Cerebellar nuclear complex (tissue), 1 donor: ENCODE results near the gene LENEP.

Source experiments
- DNase-seq, 2 experiments: peaks; one replicate each; lab custom pipeline; 2025; lab: John Stamatoyannopoulos, UW

The LENEP gene

DNA sequence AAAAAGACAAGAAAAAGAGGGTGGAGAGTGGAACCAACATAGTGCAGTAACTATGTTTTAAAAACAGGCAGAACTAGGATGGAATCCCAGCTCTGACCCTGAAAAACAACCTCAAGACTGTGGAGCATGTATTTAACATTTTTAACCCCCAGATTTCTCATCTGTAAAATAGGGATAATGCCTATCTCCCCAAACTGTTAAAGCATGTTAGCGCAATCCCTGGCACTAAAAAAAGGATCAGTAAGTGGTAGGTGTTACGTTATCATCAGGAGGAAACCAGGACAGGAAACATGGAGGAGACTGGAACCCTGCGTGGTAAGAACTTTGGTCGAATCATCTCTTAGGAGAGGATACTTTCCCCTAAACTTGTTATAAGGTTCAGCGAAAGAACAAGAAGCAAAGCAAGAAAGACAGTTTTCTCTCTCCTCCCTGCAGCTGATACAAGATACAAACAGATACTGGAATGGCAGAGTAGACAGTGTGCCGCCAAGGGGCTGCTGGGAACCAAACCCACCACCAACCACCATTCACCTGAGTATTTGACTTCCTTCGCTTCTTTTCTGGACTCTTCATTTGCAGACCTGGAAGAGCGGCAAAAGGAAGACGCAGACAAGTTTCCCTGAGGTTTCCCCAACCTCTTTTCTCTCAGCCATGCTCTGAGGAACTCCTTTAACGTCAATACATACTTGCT, 32.8 kb upstream of the LENEP start:
- DNase-seq = no peak

DNA sequence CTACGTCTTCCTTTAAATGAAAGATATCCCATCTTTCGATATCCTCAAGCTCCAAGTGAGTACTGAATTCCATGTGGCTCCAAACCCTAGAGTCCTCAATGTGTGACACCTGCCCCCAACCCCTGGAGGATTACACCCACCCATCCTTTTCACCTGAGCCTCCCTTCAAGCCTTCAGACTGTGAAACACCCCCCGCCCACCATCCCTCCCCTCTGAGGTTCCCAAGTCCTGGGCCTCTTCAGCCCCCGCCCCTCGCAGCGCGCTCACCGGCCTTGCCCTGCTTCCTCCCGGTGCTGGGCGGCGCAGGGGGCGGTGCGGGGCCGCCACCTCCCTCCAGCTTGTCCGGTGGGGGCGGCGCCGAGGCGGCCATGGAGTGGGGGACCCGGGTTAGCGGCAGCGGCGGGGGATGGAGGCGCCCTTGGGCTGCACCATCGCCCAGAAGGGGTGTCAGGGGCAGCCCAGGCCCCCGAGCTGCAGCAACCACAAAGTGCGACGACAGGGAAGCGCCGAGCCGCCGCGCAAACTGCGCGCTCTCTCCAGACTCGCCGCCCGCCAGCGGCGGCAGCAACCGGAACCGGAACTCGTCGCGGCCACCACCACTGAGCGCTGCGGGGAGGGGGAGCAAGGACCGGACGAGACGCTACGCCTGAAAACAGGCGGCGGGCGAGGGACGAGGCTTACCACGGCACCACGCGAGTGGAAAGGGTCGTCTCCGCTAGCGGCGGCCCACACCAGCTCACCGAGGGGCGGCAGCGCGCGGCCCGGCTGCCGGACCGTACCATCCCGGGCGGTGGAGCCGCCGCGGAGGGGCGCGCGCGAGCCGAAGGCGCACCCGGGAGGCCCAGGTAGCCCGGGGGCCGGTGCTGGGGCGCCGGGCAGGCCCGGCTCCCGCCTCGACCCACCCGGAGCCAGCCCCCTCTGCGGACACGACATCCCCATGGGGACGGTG, 31.9 kb upstream of the LENEP start, which contains the start of gene PYGO2:
Gene PYGO2 (minus strand): TSS at position 576 of the 949 bp plus-strand sequence. CDS start 206 bp downstream, at position 370.
- peak in 1 of 2 experiments; percentile 46 for DNase-seq

DNA sequence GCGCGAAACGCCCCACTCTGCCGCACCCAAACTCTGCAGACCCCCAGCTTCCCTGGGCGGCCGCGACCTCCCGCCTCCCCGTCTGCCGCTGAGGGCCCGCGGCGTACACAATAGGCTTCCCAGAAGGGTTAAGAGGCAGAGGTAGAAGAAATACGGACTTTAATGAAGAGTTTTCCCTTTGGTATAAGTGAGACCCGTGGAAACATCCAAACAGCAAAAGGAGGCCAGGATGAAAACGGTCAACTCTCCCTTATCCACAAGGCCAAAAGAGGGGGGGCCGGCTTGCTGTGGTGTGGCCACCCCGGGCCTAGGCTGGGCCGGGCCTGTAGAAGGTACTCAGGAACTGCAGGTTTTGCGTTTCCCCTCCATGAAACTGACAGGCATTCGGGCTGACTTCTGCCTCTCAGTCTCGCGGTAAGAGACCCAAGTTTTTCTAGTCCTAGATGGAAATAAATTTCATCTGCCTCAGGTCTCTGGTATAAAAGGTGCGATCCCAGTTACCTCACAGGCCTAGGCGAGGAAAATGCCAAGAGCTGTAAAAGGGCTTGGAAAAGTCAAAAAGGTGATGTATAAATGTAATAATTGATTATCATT, 31.1 kb upstream of the LENEP start:
- no peak for DNase-seq

DNA sequence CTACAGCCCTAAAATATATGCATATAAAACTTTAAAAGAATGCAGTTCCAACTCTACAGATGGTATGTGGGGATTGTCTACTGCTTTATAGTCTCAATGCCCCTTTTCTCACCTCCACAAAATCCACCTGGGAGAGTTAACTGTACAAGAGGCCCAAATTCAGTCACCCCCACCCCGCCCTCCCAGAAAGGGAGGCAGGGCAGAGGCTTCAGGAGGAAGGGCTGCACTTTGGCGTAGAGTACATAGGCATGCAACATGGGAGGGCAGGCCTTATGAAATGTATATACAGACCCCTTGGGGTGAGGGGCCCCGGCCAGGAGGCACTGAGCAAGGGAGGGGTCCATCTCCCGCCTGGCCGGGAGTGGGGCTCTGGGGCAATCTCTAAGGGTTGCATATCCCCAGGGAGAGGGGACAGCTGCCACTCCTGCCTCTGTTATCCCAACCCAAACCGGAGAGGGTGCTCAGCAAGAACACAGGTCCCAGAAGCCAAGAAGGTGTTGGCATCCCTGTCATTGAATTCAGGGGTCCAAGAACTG, 30.5 kb upstream of the LENEP start:
- no peak for DNase-seq

DNA sequence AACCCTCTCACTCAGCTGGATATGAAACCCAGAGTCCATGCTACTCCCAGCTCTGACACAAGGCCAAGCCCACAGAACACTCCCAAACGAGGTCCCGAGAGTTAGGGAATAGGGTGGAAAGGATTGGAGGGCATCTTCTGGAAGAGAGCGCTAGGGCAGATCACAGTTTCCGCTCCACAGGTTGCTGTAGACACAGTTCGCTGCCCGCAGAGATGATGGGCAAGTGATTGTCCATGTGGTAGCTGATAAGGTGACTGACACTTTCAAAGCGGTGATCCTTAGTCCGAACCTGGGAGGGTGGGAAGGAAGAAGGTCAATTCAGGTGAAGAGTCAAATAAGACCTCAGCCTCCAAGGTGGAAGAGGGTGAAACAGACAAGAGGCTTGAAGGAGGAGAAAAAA, 29.7 kb upstream of the LENEP start:
- DNase-seq = no peak

DNA sequence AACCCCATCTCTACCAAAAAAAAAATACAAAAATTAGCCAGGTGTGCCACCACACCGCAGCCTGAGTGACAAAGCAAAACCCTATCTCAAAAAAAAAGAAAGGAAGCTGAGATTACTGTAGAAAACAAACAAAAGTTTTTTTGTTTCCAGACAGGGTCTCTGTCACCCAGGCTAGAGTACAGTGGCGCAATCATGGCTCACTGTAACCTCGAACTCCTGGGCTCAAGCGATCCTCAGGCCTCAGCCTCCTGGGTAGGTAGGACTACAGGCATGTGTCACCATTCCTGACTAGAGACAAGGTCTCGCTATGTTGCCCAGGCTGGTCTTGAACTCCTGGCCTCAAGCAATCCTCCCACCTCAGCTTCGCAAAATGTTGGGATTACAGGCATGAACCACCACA, 29.0 kb upstream of the LENEP start:
- no peak for DNase-seq

DNA sequence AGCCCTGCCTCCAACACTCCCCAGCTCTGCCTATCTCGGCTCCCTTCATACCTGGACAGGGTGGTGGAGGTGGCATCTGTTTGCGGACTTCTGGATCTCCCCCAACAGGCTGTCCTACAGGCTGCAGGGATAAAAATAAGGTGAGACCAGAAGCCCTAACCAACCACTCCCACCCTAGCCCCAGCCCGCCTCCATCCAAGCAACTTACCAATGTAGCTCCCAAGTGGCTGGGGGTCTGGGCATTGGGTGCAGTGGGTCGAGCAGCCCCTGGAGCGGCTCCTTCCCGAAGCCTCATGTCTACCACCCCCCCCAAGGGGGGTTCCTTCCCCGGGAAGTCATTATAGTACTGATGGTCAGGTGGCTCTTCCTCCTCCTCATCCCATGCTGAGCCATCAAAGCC, 27.3 kb upstream of the LENEP start:
- DNase-seq = no peak

DNA sequence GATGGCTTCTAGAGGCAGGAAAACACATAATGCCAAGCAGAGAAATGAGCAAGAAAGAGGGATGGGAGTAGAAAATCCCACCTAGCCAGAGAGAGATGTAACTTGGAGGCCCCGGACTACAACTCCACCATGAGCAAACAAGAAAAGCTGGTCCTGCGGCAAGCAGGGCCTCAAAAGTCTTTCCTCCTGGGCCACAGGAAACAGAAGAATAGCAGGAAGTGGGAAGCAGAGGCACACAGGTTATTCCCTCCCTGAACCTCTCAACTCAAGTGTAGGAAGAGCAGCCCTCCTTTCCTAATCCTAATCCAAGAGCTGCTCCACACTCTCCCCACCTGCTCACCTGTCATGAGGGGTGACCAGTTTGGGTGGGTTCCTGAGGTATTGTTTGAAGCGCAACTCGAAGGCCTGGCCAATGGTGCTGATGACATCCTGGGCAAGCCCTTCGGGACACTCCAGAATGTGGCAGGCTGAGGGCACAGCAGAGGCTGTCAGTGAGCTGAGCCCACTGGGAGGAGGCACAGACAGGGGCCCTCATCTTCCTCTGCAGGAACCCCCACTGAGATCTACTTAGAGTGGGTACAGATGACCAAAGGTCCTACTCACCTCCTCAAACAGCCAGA, 25.9 kb upstream of the LENEP start:
- no peak for DNase-seq

DNA sequence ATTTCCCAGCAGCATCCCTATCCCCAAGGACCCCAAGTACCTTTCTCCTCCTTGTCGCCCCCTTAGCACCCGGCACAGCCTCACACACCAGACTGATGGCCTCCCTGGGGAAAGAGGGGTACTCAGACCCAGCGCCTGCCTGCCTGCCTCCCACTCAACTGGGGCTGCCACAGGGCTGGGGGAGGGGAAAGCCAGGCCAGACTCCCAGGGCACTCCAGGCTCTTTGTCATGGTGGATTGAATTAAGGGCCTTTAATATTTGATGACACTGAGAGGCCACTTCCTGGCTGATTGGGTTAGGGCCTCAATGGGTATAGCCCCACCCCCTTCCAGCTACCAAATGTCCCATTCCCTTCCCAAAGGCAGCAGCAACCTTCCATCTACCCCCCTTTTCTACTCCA, 24.7 kb upstream of the LENEP start:
- no peak for DNase-seq

DNA sequence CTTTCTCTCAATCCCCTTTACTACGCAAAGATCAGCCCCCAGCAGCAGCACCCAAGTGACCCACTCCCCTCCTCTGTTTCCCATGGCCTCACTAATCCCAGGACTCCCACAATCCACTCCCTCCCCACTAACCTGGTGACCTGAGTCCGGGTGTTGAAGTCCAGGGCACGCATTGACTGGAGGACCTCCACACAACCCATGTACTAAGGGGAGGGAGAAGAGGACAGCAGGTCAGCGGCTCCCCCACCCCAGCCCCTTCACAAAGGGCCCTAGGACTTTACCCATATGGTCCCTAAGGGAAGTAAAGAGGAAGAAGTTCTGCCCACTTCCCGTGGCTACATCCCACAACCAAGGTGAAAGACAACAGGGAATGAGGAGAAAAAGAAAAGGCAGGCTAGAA, 24.1 kb upstream of the LENEP start:
- DNase-seq = no peak

DNA sequence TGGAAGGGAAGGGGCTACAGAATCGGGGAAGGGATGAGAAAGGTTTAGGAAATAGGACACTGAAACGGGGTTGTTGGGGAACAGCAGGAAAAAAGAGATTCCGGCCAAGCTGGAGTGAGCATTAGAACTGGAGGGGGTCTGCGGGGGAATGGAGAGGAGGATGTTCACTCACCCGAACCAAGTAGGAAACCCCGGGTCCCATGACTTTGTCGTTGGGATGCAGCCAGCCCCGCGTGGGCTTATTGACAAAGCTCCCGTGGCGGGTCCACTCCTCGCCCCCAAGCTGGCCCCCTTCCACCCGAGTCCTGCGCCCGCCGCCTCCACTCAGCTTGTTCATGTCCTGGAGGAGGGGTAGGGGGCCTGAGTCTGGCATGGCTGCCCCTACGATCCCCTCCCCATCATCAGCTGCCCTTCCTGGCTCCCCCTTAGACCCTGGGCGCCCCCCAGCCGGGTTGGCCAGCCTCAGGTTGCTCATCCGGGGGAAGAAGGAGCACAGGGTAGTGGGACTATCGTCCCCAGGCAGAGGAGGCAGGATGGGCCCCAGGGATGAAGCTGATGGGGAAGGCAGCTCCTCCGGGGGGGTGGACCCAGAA, 23.4 kb upstream of the LENEP start:
- DNase-seq = no peak

DNA sequence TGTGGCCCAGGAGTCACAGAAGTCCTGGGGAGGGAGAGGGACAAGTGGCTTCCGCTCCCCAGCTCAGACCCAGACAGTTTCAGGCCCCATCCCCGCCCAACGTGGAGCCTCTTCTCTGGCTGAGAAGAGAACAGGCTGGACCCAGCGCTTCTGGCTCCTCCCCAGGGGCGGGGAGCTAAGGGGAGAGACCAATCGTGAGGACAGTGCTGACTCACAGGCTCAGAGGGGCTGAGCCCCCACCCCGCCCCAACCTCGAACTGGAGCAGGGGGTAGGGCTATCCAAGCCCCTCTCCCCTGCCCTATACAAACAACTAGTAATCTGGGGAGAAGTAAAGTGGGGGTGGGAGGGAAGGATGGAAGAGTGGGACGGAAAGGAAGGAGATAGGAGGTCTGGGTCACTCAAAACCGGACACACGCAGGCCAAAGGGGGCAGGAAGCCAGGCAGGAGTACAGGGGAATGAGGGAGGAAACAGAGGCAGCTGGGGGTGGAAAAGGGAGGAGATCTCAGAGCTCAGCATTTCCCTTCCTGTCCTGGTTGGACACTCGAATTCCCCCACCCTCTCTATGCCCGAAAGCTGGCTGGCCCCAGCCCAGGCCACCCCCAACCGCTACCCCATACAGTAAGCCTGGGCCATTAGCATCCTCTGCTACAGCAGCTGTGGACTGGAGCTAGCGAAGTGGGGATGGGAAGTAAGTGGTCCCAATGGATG, 22.6 kb upstream of the LENEP start, which contains the start of gene SHC1:
Gene SHC1 (minus strand): TSS at position 117 of the 710 bp plus-strand sequence. CDS start 221 bp downstream, outside the sequence.
- DNase-seq = peak; percentile 68 to 93

DNA sequence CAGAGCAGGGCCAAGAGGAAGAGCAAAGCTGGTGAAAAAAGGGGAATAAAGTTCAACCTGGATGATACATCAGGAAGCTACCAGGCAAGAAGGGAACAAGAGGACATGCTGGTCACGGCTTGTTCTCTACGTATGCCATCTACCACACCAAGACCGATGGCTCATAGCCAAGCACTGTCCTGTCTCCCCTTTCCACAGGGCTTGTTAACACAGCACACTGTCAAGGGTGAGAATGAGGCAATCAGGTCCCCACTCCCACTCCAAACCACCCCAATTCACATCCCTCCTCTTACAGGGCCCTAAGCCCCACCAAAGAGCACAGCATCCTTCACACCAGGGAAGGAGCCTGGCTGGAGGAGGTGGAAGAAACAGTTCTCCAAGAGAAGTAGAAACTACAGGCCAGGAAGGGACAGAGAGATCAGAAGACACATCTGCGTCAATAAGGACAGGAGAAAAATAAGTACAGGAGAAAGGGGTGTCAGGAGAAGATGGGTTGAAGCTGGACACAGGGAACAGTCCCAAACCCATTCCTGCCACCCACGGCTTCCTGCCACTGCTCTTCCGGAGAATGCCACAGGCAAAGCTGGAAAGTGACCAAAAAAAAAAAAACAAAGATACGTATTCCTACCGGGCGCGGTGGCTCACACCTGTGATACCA, 21.9 kb upstream of the LENEP start:
- DNase-seq = no peak

DNA sequence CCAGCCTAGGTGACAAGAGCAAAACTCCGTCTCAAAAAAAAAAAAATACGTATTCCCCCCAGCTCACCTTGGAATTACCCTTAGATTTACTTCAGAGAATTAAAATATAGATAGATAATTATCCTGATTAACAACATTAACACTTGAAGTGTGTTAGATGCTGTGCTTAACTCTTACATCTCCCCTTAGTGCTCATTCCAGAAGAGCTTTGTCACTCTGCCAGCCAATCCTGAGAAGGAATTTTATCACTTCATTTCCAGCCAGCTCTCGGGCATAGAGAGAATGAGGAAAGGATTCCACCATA, 21.2 kb upstream of the LENEP start:
- DNase-seq = no peak

DNA sequence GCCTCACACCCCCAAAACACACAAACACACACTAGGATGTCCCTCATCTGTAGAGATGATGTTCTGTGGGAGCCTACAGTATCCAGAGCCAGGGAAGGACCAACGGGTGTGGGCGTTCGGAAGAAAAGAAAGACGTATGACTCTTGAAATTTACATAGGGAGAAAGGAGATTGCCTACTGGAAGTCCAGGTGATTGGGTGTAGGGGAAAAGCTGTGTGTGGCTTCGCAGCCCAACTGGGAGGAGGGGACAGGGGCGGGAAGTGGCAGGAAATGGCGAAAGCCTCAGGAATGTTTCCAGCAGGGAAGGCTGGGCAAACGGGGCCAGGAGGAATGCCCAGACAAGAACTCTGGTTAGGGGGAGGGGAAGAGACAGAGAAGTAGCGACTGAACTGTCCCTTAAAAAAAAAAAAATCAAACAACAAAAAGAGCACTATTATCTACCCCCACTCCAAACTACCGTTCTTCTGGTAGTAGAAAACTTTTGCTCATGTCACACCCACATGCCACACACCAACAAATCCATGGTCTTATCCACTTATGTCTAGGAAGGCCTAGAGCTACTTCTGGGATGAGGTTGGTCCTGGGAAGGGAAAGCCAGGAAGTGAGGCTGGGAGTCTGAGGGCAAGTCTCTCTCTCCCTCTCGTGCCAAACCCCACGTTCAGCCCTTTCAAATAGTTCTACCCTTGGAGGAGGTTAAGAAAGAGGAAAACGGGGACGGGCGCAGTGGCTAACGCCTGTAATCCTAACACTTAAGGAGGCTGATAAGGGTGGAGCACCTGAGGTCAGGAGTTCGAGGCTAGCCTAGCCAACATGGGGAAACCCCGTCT, 20.7 kb upstream of the LENEP start:
- DNase-seq = no peak

DNA sequence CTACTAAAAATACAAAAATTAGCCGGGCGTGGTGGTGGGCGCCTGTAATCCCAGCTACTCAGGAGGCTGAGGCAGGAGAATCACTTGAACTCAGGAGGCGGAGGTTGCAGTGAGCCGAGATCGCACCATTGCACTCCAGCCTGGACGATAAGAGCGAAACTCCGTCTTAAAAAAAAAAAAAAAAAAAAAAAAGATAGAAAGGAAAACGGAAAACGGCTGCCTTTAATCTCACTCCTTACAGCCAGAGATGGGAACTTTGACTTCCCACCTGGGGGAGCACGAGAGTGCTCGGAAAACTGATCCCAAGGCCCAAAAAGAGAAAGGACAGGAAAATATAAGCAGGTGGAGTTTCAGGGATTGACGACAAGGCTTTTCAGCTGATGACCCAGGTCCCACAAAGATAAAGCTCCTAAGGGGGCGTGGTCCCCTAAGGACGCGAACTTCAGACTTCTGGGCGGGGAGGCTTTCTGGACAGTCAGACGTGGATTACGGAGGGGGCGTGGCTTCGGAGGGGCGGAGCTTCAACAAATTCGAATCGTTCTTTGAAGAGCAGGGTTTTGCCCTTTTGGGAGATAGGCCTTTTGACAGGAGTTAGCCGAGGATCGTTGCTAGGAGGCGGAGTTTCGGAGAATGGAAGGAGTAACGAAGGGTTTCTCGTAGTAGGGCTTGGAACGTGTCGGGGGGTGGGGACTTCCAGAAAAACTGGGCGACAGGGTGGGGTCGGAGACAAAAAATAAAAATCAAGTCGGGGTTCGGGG, 19.9 kb upstream of the LENEP start:
- peak in 1 of 2 experiments; percentile 33 for DNase-seq

DNA sequence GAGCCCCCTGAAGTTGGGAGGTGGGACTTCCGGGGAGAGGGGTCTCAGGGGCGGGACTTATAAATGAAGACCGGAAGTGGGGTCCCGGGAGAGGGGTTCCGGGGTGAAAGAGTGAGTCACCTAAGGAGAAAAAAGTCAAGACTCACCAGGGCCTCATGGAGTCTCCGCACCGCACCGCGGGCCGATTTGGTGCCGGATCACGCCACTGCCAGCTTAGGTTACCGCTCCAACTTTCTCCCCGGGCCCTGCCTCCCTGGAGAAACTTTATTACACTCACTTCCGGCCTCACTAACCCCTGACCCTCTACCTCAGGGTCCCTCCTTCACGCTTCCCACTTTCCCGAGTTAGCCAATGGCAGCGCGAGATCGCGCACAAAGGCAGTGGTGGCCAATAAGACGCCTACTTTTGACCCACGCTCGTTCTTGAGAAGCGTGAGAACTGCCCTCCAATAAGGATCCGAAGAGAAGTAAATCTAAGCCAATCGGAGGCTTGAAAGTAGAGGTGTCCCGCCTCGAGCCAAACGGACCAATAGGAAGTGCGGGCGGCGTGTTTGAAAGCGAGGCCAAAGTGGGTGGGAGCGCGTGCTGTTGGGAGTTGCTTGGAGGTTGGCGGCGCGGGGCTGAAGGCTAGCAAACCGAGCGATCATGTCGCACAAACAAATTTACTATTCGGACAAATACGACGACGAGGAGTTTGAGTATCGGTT, 19.1 kb upstream of the LENEP start, which contains the start of gene CKS1B:
Gene CKS1B (plus strand): TSS at position 580 of the 706 bp plus-strand sequence. CDS start 65 bp downstream, at position 645.
- peak; percentile 92 to 99 for DNase-seq
